Esophagus (tissue), 2 donors: Measurements from ENCODE around the gene SPATS2L. TPM values are rescaled to one million over a fixed set of nuclear protein-coding genes. Genes with fewer than 3 reads are reported as not detected.

Experiments
- H3K27ac ChIP-seq, 2 donors: one replicate each; pipeline ENCODE4 v1.5.1; 2013; ENCODE audit warnings: low read depth in 2 of 2, mild to moderate bottlenecking in 2 of 2, inconsistent platforms in 1 of 2, low read length in 1 of 2, moderate library complexity in 1 of 2
- H3K27me3 ChIP-seq, 2 donors: one replicate each; pipeline ENCODE4 v1.6.1; 2013; ENCODE audit warnings: low read length in 2 of 2, control low read depth in 1 of 2, mild to moderate bottlenecking in 1 of 2; ENCODE audit not compliant: insufficient read depth in 2 of 2, control insufficient read depth in 1 of 2
- H3K36me3 ChIP-seq, 2 donors: one replicate each; pipeline ENCODE4 v1.6.1; 2013; ENCODE audit warnings: low read length in 1 of 2; ENCODE audit not compliant: control insufficient read depth in 2 of 2, insufficient read depth in 2 of 2
- H3K4me1 ChIP-seq, 2 donors: one replicate each; pipeline ENCODE4 v1.6.1; 2013; ENCODE audit warnings: low read length in 1 of 2; ENCODE audit not compliant: control insufficient read depth in 2 of 2, insufficient read depth in 2 of 2
- H3K4me3 ChIP-seq, 2 donors: one replicate each; pipeline ENCODE4 v1.5.1; 2013; ENCODE audit warnings: low read length in 2 of 2, mild to moderate bottlenecking in 2 of 2, low read depth in 1 of 2, moderate library complexity in 1 of 2
- H3K9me3 ChIP-seq, 2 donors: one replicate each; pipeline ENCODE4 v1.6.1; 2013; ENCODE audit warnings: mild to moderate bottlenecking in 2 of 2, low read depth in 1 of 2, low read length in 1 of 2, moderate library complexity in 1 of 2; ENCODE audit not compliant: control insufficient read depth in 2 of 2, insufficient read depth in 1 of 2
- WGBS, 2 donors: extraction: QIAGEN DNeasy Blood & Tissue Kit; methylation state at CpG; one replicate each; pipeline ENCODE4 v1.1.7; 2013; 5-methylcytosine and 5-hydroxymethylcytosine counted together
- polyA plus RNA-seq, 2 donors: library from polyadenylated mRNA; stranded (reverse); fragments of 200-250 nt; gene quantifications; one replicate each; pipeline ENCODE4 v1.2.3, GENCODE V29; 2013
- donor health status: healthy with polysubstance abuse.
- donor health status: Bipolar disorder and iron deficiency.

The SPATS2L gene
- polyA plus RNA-seq, 2 donors, result 41.2 to 47.5 TPM

GRCh38 chr2:200486529-200486928, 180.0 kb downstream of the SPATS2L start:
- Histone ChIP-seq H3K36me3 (peaks cover 5 to 7% of the 10 kb centered on the region in 2 donors), H3K27ac (no peak overlapping the region), H3K4me3 (no peak overlapping the region), H3K27me3 (no peaks in the 10 kb centered on the region), H3K9me3 (no peaks in the 10 kb centered on the region), H3K4me1 (no peaks in the 10 kb centered on the region)
- WGBS, 2 donors, result 40 to 47% methylated on average over 2 of the region's 2 CpGs

GRCh38 chr2:200488169-200488568, 181.7 kb downstream of the SPATS2L start:
- no peaks in the 10 kb centered on the region for H3K9me3 ChIP-seq
- no peaks in the 10 kb centered on the region for H3K27me3 ChIP-seq
- H3K4me1 ChIP-seq, result no peaks in the 10 kb centered on the region
- WGBS, 2 donors, result 69 to 71% methylated on average over 4 of the region's 4 CpGs
- peaks cover 6 to 7% of the 10 kb centered on the region in 2 donors for H3K36me3 ChIP-seq
- no peak overlapping the region for H3K4me3 ChIP-seq
- no peak overlapping the region for H3K27ac ChIP-seq

- Histone ChIP-seq H3K27me3 (no peaks in the 10 kb centered on the region), H3K4me1 (no peaks in the 10 kb centered on the region), H3K9me3 (no peaks in the 10 kb centered on the region), H3K36me3 (peaks cover 9% of the 10 kb centered on the region in 2 donors), H3K27ac (no peak overlapping the region), H3K4me3 (no peak overlapping the region)
- WGBS, 2 donors, result 95 to 97% methylated on average over 22 of the region's 22 CpGs
Observed at GRCh38 chr2:200490001-200490400, 183.5 kb downstream of the SPATS2L start.

GRCh38 chr2:200492656-200493055, 186.2 kb downstream of the SPATS2L start:
- Histone ChIP-seq H3K27me3 (no peaks in the 10 kb centered on the region), H3K27ac (no peak overlapping the region), H3K36me3 (peaks cover 9% of the 10 kb centered on the region in 2 donors), H3K4me3 (no peak overlapping the region), H3K9me3 (no peaks in the 10 kb centered on the region), H3K4me1 (no peaks in the 10 kb centered on the region)

- Histone ChIP-seq H3K36me3 (peaks cover 9% of the 10 kb centered on the region in 2 donors), H3K27me3 (no peaks in the 10 kb centered on the region), H3K9me3 (no peaks in the 10 kb centered on the region), H3K4me1 (no peaks in the 10 kb centered on the region), H3K4me3 (no peak overlapping the region), H3K27ac (no peak overlapping the region)
- 95% methylated on average over 2 of the region's 2 CpGs for WGBS, 2 donors
Observed at GRCh38 chr2:200494048-200494447, 187.6 kb downstream of the SPATS2L start.

- Histone ChIP-seq H3K4me3 (no peak overlapping the region), H3K36me3 (peaks cover 2 to 4% of the 10 kb centered on the region in 2 donors), H3K27me3 (no peaks in the 10 kb centered on the region), H3K4me1 (no peaks in the 10 kb centered on the region), H3K27ac (no peak overlapping the region), H3K9me3 (no peaks in the 10 kb centered on the region)
- 88 to 98% methylated on average over 1 of the region's 1 CpG for WGBS, 2 donors
Observed at GRCh38 chr2:200496696-200497095, 190.2 kb downstream of the SPATS2L start.

- Histone ChIP-seq H3K4me3 (no peak overlapping the region), H3K27me3 (no peaks in the 10 kb centered on the region), H3K9me3 (no peaks in the 10 kb centered on the region), H3K4me1 (no peaks in the 10 kb centered on the region), H3K36me3 (no peaks in the 10 kb centered on the region), H3K27ac (no peak overlapping the region)
- WGBS, 2 donors, result 88 to 90% methylated on average over 2 of the region's 2 CpGs
Observed at GRCh38 chr2:200498402-200499162, 192.1 kb downstream of the SPATS2L start.

GRCh38 chr2:200502196-200502595, 195.7 kb downstream of the SPATS2L start:
- Histone ChIP-seq H3K27ac (no peak overlapping the region), H3K36me3 (no peaks in the 10 kb centered on the region), H3K9me3 (no peaks in the 10 kb centered on the region), H3K4me1 (no peaks in the 10 kb centered on the region), H3K4me3 (no peak overlapping the region), H3K27me3 (no peaks in the 10 kb centered on the region)
- 95 to 97% methylated on average over 5 of the region's 5 CpGs for WGBS, 2 donors

GRCh38 chr2:200506679-200507078, 200.2 kb downstream of the SPATS2L start:
- Histone ChIP-seq H3K4me3 (no peak overlapping the region), H3K4me1 (peaks cover 0 to 2% of the 10 kb centered on the region in 2 donors), H3K27ac (no peak overlapping the region), H3K27me3 (no peaks in the 10 kb centered on the region), H3K36me3 (no peaks in the 10 kb centered on the region), H3K9me3 (no peaks in the 10 kb centered on the region)
- WGBS, 2 donors, result 78 to 89% methylated on average over 9 of the region's 9 CpGs

GRCh38 chr2:200507179-200507578, 200.7 kb downstream of the SPATS2L start:
- no peak overlapping the region for H3K27ac ChIP-seq
- no peaks in the 10 kb centered on the region for H3K9me3 ChIP-seq
- H3K4me1 ChIP-seq, result peaks cover 0 to 2% of the 10 kb centered on the region in 2 donors
- no peaks in the 10 kb centered on the region for H3K36me3 ChIP-seq
- 73 to 80% methylated on average over 2 of the region's 2 CpGs for WGBS, 2 donors
- H3K4me3 ChIP-seq, result no peak overlapping the region
- no peaks in the 10 kb centered on the region for H3K27me3 ChIP-seq
